Measurements from ENCODE around the gene SLC5A11. TPM values are rescaled to one million over a fixed set of nuclear protein-coding genes. Genes with fewer than 3 reads are reported as not detected.
A peak's percentile ranks its signal among the peaks of the same experiment; 100 is the strongest.

The SLC5A11 gene
- total and polyA plus RNA-seq, 2 of the 13 experiments (the other 11 are each of a cell fraction or from before 2014, with no cell fraction given) = 1.2 to 3.3 TPM

- TF ChIP-seq ZNF609 (CRISPR knock-in tag; IDR thresholded peaks at IDR 0.05; ENCODE audit: borderline replicate concordance) (no peak), HES4 (CRISPR knock-in tag; IDR thresholded peaks at IDR 0.05; ENCODE audit: borderline replicate concordance) (peak; percentile 52; the same call in 1 of the 2 replicates), ZFP1 (CRISPR knock-in tag; IDR thresholded peaks at IDR 0.05) (no peak), NFYC (CRISPR knock-in tag; IDR thresholded peaks at IDR 0.05) (no peak), CREM (IDR thresholded peaks at IDR 0.05) (no peak; the same call in 1 of the 2 replicates), CREM (CRISPR knock-in tag; IDR thresholded peaks at IDR 0.05) (no peak), FOXA1 (IDR thresholded peaks at IDR 0.05) (no peak), FOXA1 (CRISPR knock-in tag; IDR thresholded peaks at IDR 0.05) (no peak), ZNF629 (CRISPR knock-in tag; conservative IDR thresholded peaks at IDR 0.05) (no peak), KDM2A (CRISPR knock-in tag; IDR thresholded peaks at IDR 0.05; ENCODE audit: borderline replicate concordance, low read depth) (peak; percentile 63), IKZF4 (CRISPR knock-in tag; IDR thresholded peaks at IDR 0.05; ENCODE audit: borderline replicate concordance, low read depth, not compliant biosample characterization) (no peak), ZMAT3 (CRISPR knock-in tag; conservative IDR thresholded peaks at IDR 0.05) (no peak), ZNF10 (CRISPR knock-in tag; IDR thresholded peaks at IDR 0.05; ENCODE audit: borderline replicate concordance, low read depth) (no peak), TBX2 (CRISPR knock-in tag; IDR thresholded peaks at IDR 0.05; ENCODE audit: borderline replicate concordance) (peak; percentile 39; the same call in 1 of the 2 replicates), THAP11 (CRISPR knock-in tag; IDR thresholded peaks at IDR 0.05) (no peak)
- TF ChIP-seq, protein P1, sequence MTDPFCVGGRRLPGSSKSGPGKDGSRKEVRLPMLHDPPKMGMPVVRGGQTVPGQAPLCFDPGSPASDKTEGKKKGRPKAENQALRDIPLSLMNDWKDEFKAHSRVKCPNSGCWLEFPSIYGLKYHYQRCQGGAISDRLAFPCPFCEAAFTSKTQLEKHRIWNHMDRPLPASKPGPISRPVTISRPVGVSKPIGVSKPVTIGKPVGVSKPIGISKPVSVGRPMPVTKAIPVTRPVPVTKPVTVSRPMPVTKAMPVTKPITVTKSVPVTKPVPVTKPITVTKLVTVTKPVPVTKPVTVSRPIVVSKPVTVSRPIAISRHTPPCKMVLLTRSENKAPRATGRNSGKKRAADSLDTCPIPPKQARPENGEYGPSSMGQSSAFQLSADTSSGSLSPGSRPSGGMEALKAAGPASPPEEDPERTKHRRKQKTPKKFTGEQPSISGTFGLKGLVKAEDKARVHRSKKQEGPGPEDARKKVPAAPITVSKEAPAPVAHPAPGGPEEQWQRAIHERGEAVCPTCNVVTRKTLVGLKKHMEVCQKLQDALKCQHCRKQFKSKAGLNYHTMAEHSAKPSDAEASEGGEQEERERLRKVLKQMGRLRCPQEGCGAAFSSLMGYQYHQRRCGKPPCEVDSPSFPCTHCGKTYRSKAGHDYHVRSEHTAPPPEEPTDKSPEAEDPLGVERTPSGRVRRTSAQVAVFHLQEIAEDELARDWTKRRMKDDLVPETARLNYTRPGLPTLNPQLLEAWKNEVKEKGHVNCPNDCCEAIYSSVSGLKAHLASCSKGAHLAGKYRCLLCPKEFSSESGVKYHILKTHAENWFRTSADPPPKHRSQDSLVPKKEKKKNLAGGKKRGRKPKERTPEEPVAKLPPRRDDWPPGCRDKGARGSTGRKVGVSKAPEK (CRISPR knock-in tag; IDR thresholded peaks at IDR 0.05; ENCODE audit: borderline replicate concordance) = no peak; the same call in 1 of the 2 replicates
- TF ChIP-seq, protein P2, sequence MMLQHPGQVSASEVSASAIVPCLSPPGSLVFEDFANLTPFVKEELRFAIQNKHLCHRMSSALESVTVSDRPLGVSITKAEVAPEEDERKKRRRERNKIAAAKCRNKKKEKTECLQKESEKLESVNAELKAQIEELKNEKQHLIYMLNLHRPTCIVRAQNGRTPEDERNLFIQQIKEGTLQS (CRISPR knock-in tag; IDR thresholded peaks at IDR 0.05) = peak; percentile 97
- TF ChIP-seq, protein P3, sequence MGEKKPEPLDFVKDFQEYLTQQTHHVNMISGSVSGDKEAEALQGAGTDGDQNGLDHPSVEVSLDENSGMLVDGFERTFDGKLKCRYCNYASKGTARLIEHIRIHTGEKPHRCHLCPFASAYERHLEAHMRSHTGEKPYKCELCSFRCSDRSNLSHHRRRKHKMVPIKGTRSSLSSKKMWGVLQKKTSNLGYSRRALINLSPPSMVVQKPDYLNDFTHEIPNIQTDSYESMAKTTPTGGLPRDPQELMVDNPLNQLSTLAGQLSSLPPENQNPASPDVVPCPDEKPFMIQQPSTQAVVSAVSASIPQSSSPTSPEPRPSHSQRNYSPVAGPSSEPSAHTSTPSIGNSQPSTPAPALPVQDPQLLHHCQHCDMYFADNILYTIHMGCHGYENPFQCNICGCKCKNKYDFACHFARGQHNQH (CRISPR knock-in tag; IDR thresholded peaks at IDR 0.05) = peak; percentile 52; the same call in 1 of the 2 replicates
These were observed 1.4 kb upstream of the SLC5A11 start (continued) for GRCh38 chr16:24844101-24845030.

Measured in HepG2 (cell line).